Caco-2 (cell line): ENCODE measurements around the gene KLK10. TPM values are rescaled to one million over a fixed set of nuclear protein-coding genes. Genes with fewer than 3 reads are reported as not detected.

Source experiments
- BruUV-seq: library from RNA; stranded (reverse); fragments of 400-500 nt; replicated peaks from 2 replicates; lab custom pipeline; 2021; lab: Mats Ljungman, UMichigan
- CTCF ChIA-PET: fragments of 300-600 bp; sonication (Branson Sonifier 250); formaldehyde crosslinking; loops from one replicate; lab custom pipeline; 2022; ENCODE audit warnings: antibody characterized with exemption; lab: Charles Lee
- POLR2A ChIA-PET: fragments of 300-600 bp; sonication (Branson Sonifier 250); formaldehyde crosslinking; loops from one replicate; lab custom pipeline; 2022; ENCODE audit warnings: antibody characterized with exemption; lab: Charles Lee
- DNase-seq, 2 experiments: peaks; one replicate each; pipeline versions ENCODE4 v3.0.0 to v3.0.0-alpha.2; 2020 to 2022
- H3K27me3 ChIP-seq: replicated peaks from 2 replicates; pipeline ENCODE4 v1.6.0; 2011; ENCODE audit warnings: low read length; ENCODE audit not compliant: control insufficient read depth, insufficient read depth
- H3K36me3 ChIP-seq: 2 replicates; pipeline ENCODE4 v1.5.1; 2011; ENCODE audit warnings: low read length; ENCODE audit not compliant: control insufficient read depth, insufficient read depth
- H3K4me1 ChIP-seq: fragments of 250-450 bp; sonication (Bioruptor Pico); 2 replicates; pipeline ENCODE4 v1.5.1; 2020; ENCODE audit warnings: mild to moderate bottlenecking
- H3K4me3 ChIP-seq: 2 replicates; pipeline ENCODE4 v1.5.1; 2011; ENCODE audit warnings: low read depth, mild to moderate bottlenecking, control low read depth, low read length
- H3K9me3 ChIP-seq: fragments of 250-450 bp; sonication (Bioruptor Pico); 2 replicates; pipeline ENCODE4 v1.5.1; 2020; ENCODE audit warnings: mild to moderate bottlenecking, moderate library complexity
- H3K27ac Mint-ChIP-seq: one replicate; pipeline ENCODE4 v1.8.0; 2022; ENCODE audit warnings: mixed read lengths; ENCODE audit not compliant: unreplicated experiment
- H3K27me3 Mint-ChIP-seq: one replicate; pipeline ENCODE4 v1.8.0; 2022; ENCODE audit warnings: mixed read lengths; ENCODE audit not compliant: insufficient read depth, unreplicated experiment
- H3K36me3 Mint-ChIP-seq: one replicate; pipeline ENCODE4 v1.8.0; 2022; ENCODE audit warnings: mild to moderate bottlenecking, mixed read lengths; ENCODE audit not compliant: insufficient read depth, unreplicated experiment
- H3K4me1 Mint-ChIP-seq: one replicate; pipeline ENCODE4 v1.8.0; 2022; ENCODE audit warnings: low read depth, mixed read lengths; ENCODE audit not compliant: unreplicated experiment
- H3K4me3 Mint-ChIP-seq: one replicate; pipeline ENCODE4 v1.8.0; 2022; ENCODE audit warnings: mild to moderate bottlenecking, moderate library complexity, mixed read lengths; ENCODE audit not compliant: unreplicated experiment
- H3K9me3 Mint-ChIP-seq: one replicate; pipeline ENCODE4 v1.8.0; 2022; ENCODE audit warnings: mixed read lengths; ENCODE audit not compliant: unreplicated experiment
- CTCF ChIP-seq, 2 experiments: fragments of 200-600 bp in 1 of 2; IDR thresholded peaks; 1 replicate in 1 of 2; 2 replicates in 1 of 2; pipeline versions ENCODE4 v1.5.1 to v1.8.0; 2011 to 2022; ENCODE audit warnings: antibody characterized with exemption in 1 of 2, control low read depth in 1 of 2, inconsistent platforms in 1 of 2, low read depth in 1 of 2, low read length in 1 of 2, mild to moderate bottlenecking in 1 of 2, moderate library complexity in 1 of 2; ENCODE audit not compliant: insufficient read depth in 1 of 2, severe bottlenecking in 1 of 2, unreplicated experiment in 1 of 2
- intact Hi-C: fragments of 100-400 bp; cut with micrococcal nuclease; formaldehyde crosslinking; loops from one replicate; pipeline ENCODE4 v1.10.0; 2022; ENCODE audit not compliant: unreplicated experiment
- total RNA-seq: library from RNA; stranded (reverse); gene quantifications from 2 replicates; pipeline ENCODE4 v1.2.3, GENCODE V29; 2022

The KLK10 gene
- total RNA-seq, 1 experiment from 2014 or later, result not detected

- H3K27me3 Mint-ChIP-seq, result no peaks in the 10 kb centered on the region
- no peaks in the 10 kb centered on the region for H3K36me3 ChIP-seq
- peaks cover 11% of the 10 kb centered on the region; the same call in 1 of the 2 replicates for H3K4me1 ChIP-seq
- no peaks in the 10 kb centered on the region for H3K27me3 ChIP-seq
- no peaks in the 10 kb centered on the region for H3K4me1 Mint-ChIP-seq
- intact Hi-C loops, result no loop called here
- H3K9me3 Mint-ChIP-seq, result no peaks in the 10 kb centered on the region
- H3K27ac Mint-ChIP-seq, result no peak within 1 kb of the TSS
- POLR2A ChIA-PET, result no interaction called here
- CTCF ChIA-PET, result no interaction called here
- no peaks in the 10 kb centered on the region for H3K9me3 ChIP-seq
- TF ChIP-seq CTCF (IDR thresholded peaks at IDR 0.05; ENCODE audit: insufficient read depth in 1 of 2, low read depth in 1 of 2, low read length in 1 of 2, severe bottlenecking in 1 of 2, unreplicated experiment in 1 of 2), result no peak
- no peak within 1 kb of the TSS for H3K4me3 ChIP-seq
- no peak within 1 kb of the TSS for H3K4me3 Mint-ChIP-seq
- no peak for DNase-seq
- BruUV-seq, result no TSS peak
- peaks cover 5% of the 10 kb centered on the region for H3K36me3 Mint-ChIP-seq
Observed at GRCh38 chr19:50969413-50969760, 50.1 kb downstream of the KLK10 start, which contains the start of gene KLK6. Gene KLK6, minus strand, starts transcription at chr19:50969591. Its CDS starts 1,487 bp downstream, at chr19:50968104.

- H3K27me3 ChIP-seq, result no peaks in the 10 kb centered on the region
- no peaks in the 10 kb centered on the region for H3K36me3 ChIP-seq
- TF ChIP-seq CTCF (IDR thresholded peaks at IDR 0.05; ENCODE audit: insufficient read depth in 1 of 2, low read depth in 1 of 2, low read length in 1 of 2, severe bottlenecking in 1 of 2, unreplicated experiment in 1 of 2), result no peak
- ChIA-PET POLR2A (no interaction called here), CTCF (no interaction called here)
- H3K4me1 ChIP-seq, result peaks cover 11% of the 10 kb centered on the region; the same call in 1 of the 2 replicates
- peak in 1 of 2 experiments; percentile 67 for DNase-seq
- H3K4me1 Mint-ChIP-seq, result no peaks in the 10 kb centered on the region
- H3K36me3 Mint-ChIP-seq, result peaks cover 5% of the 10 kb centered on the region
- BruUV-seq, result no TSS peak
- intact Hi-C loops, result no loop called here
- H3K4me3 Mint-ChIP-seq, result no peak overlapping the region
- H3K9me3 Mint-ChIP-seq, result no peaks in the 10 kb centered on the region
- no peak overlapping the region for H3K27ac Mint-ChIP-seq
- peaks cover 3% of the 10 kb centered on the region for H3K27me3 Mint-ChIP-seq
- no peak overlapping the region for H3K4me3 ChIP-seq
- H3K9me3 ChIP-seq, result no peaks in the 10 kb centered on the region
Observed at GRCh38 chr19:50968716-50969412, 50.6 kb downstream of the KLK10 start.

DNA sequence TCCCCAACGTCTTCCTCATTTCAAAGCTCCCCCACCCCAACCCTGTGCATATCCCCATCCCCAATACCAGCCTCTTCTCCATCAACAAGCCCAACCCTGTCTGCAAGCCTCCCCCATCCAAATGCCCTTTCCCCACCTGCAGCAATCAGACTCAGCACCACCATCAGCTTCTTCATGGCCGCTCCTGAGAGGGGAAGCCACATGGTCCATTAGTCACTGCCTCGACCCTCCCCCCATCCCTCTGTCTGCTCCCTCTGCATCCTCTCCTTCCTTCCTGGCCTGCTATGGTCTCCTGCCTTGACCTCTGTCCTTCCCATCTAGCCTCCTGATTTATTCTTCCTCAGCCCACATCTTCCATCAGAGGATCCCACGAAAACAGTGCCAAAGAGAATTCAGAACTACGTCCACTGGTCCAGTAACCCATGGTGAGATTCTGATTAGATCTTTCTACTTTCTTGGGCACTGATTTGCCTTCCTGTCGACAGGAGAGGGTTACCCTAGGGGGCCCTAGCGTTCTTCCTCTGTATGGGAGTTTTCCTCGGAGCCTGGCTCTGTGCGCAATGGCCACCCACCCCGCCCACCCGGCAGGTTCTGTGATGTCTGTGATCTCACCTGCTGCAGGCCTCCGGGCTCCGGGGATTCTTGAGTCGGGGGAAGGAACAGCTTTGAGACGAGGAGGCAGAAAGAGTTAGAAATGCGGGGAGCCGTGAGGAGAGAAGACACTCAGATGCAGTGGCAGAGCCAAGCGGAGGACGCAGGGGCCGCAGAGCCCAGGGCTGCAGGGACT, 51.4 kb downstream of the KLK10 start:
- no peak for TF ChIP-seq CTCF (IDR thresholded peaks at IDR 0.05; ENCODE audit: insufficient read depth in 1 of 2, low read depth in 1 of 2, low read length in 1 of 2, severe bottlenecking in 1 of 2, unreplicated experiment in 1 of 2)
- Histone ChIP-seq H3K36me3 (no peaks in the 10 kb centered on the region), H3K4me3 (no peak overlapping the region), H3K4me1 (peaks cover 11% of the 10 kb centered on the region; the same call in 1 of the 2 replicates), H3K9me3 (no peaks in the 10 kb centered on the region), H3K27me3 (no peaks in the 10 kb centered on the region)
- no TSS peak for BruUV-seq
- peaks cover 2% of the 10 kb centered on the region for H3K36me3 Mint-ChIP-seq
- no peak for DNase-seq
- H3K27ac Mint-ChIP-seq, result no peak overlapping the region
- H3K9me3 Mint-ChIP-seq, result peaks cover 1% of the 10 kb centered on the region
- H3K4me3 Mint-ChIP-seq, result no peak overlapping the region
- H3K27me3 Mint-ChIP-seq, result peaks cover 3% of the 10 kb centered on the region
- ChIA-PET POLR2A (no interaction called here), CTCF (no interaction called here)
- H3K4me1 Mint-ChIP-seq, result no peaks in the 10 kb centered on the region
- intact Hi-C loops, result no loop called here
